ENCODE data around the gene SCCPDH.
"Not testable (repeated sequence)": the region's sequence is repeated elsewhere in the genome, so short reads cannot be mapped to it uniquely, and the experiment has no call there.

SCCPDH gene

GRCh38 chr1:246746155-246746554, 21.9 kb downstream of the SCCPDH start:
- 77% methylated on average over 5 of the region's 10 CpGs for WGBS
- DNase-seq; H2BK12ac ChIP-seq (ENCODE audit: low read length in 2 of 2); H3K9me3 ChIP-seq (ENCODE audit: control insufficient read depth, low read length); H3K4me2 ChIP-seq (ENCODE audit: low read length, poor library complexity, severe bottlenecking); H3K4ac ChIP-seq (ENCODE audit: low read depth in 1 of 2, low read length in 2 of 2); H3K23ac ChIP-seq (ENCODE audit: low read length in 2 of 2); H4K8ac ChIP-seq (ENCODE audit: low read length); H3K27me3 ChIP-seq (ENCODE audit: control insufficient read depth in 1 of 2, insufficient read depth in 1 of 2, low read length in 2 of 2); H3K79me1 ChIP-seq (replicated peaks; ENCODE audit: low read length, poor library complexity, severe bottlenecking); H2BK120ac ChIP-seq (ENCODE audit: low read depth, low read length); H2AFZ ChIP-seq (ENCODE audit: low read depth, low read length); H2BK15ac ChIP-seq (ENCODE audit: low read depth, poor library complexity, severe bottlenecking); H3K18ac ChIP-seq (ENCODE audit: low read depth in 1 of 2, low read length in 2 of 2); H3K27ac ChIP-seq (ENCODE audit: low read length, poor library complexity, severe bottlenecking); H3K14ac ChIP-seq (ENCODE audit: low read length in 2 of 2); H2AK5ac ChIP-seq (ENCODE audit: low read length, severe bottlenecking); H2BK5ac ChIP-seq (ENCODE audit: low read depth, low read length, poor library complexity, severe bottlenecking); H3K9ac ChIP-seq (ENCODE audit: low read length); H4K91ac ChIP-seq (ENCODE audit: low read length); H3K4me3 ChIP-seq (ENCODE audit: insufficient read depth in 1 of 2, low read depth in 1 of 2, low read length in 2 of 2): not testable (repeated sequence)
- Histone ChIP-seq H3K4me1 (ENCODE audit: control insufficient read depth, insufficient read depth, low read depth, low read length) (peaks cover 11% of the 10 kb centered on the region), H3K36me3 (ENCODE audit: control insufficient read depth in 1 of 2, insufficient read depth in 2 of 2, low read depth in 1 of 2, low read length in 2 of 2) (peaks cover 17 to 43% of the 10 kb centered on the region in 2 experiments)

- H3K18ac ChIP-seq (ENCODE audit: low read depth in 1 of 2, low read length in 2 of 2): no peak overlapping the region
- no peak overlapping the region for H4K8ac ChIP-seq (ENCODE audit: low read length)
- no peaks in the 10 kb centered on the region for H3K27me3 ChIP-seq (ENCODE audit: control insufficient read depth in 1 of 2, insufficient read depth in 1 of 2, low read length in 2 of 2)
- no peak overlapping the region for H2BK120ac ChIP-seq (ENCODE audit: low read depth, low read length)
- no peak overlapping the region for H2AFZ ChIP-seq (ENCODE audit: low read depth, low read length)
- no peak overlapping the region for H4K91ac ChIP-seq (ENCODE audit: low read length)
- H2BK15ac ChIP-seq (ENCODE audit: low read depth, poor library complexity, severe bottlenecking): no peak overlapping the region
- H3K4me3 ChIP-seq (ENCODE audit: insufficient read depth in 1 of 2, low read depth in 1 of 2, low read length in 2 of 2): no peak overlapping the region
- no peak overlapping the region for H2BK5ac ChIP-seq (ENCODE audit: low read depth, low read length, poor library complexity, severe bottlenecking)
- no peak overlapping the region for H3K4me2 ChIP-seq (ENCODE audit: low read length, poor library complexity, severe bottlenecking)
- WGBS: 96% methylated on average over 3 of the region's 9 CpGs
- H3K9ac ChIP-seq (ENCODE audit: low read length): no peak overlapping the region
- H3K36me3 ChIP-seq (ENCODE audit: control insufficient read depth in 1 of 2, insufficient read depth in 2 of 2, low read depth in 1 of 2, low read length in 2 of 2): peaks cover 13 to 29% of the 10 kb centered on the region in 2 experiments
- no peaks in the 10 kb centered on the region for H3K9me3 ChIP-seq (ENCODE audit: control insufficient read depth, low read length)
- no peak overlapping the region for H3K23ac ChIP-seq (ENCODE audit: low read length in 2 of 2)
- H2AK5ac ChIP-seq (ENCODE audit: low read length, severe bottlenecking): no peak overlapping the region
- H3K79me1 ChIP-seq (replicated peaks; ENCODE audit: low read length, poor library complexity, severe bottlenecking): peaks cover 6% of the 10 kb centered on the region
- no peak for DNase-seq
- no peak overlapping the region for H3K14ac ChIP-seq (ENCODE audit: low read length in 2 of 2)
- no peak overlapping the region for H3K4ac ChIP-seq (ENCODE audit: low read depth in 1 of 2, low read length in 2 of 2)
- H2BK12ac ChIP-seq (ENCODE audit: low read length in 2 of 2): no peak overlapping the region
- peaks cover 9% of the 10 kb centered on the region for H3K4me1 ChIP-seq (ENCODE audit: control insufficient read depth, insufficient read depth, low read depth, low read length)
- H3K27ac ChIP-seq (ENCODE audit: low read length, poor library complexity, severe bottlenecking): no peak overlapping the region
Measured at GRCh38 chr1:246748006-246748405, 23.8 kb downstream of the SCCPDH start.

GRCh38 chr1:246748867-246749266, 24.7 kb downstream of the SCCPDH start:
- no peak overlapping the region for H4K91ac ChIP-seq (ENCODE audit: low read length)
- peak overlapping the region; percentile 13 for H4K8ac ChIP-seq (ENCODE audit: low read length)
- H2BK120ac ChIP-seq (ENCODE audit: low read depth, low read length): no peak overlapping the region
- no peak overlapping the region for H2AK5ac ChIP-seq (ENCODE audit: low read length, severe bottlenecking)
- H3K23ac ChIP-seq (ENCODE audit: low read length in 2 of 2): no peak overlapping the region
- H2BK15ac ChIP-seq (ENCODE audit: low read depth, poor library complexity, severe bottlenecking): no peak overlapping the region
- peak; percentile 59 for DNase-seq
- H2BK5ac ChIP-seq (ENCODE audit: low read depth, low read length, poor library complexity, severe bottlenecking): no peak overlapping the region
- no peak overlapping the region for H3K4me3 ChIP-seq (ENCODE audit: insufficient read depth in 1 of 2, low read depth in 1 of 2, low read length in 2 of 2)
- H3K18ac ChIP-seq (ENCODE audit: low read depth in 1 of 2, low read length in 2 of 2): no peak overlapping the region
- peak overlapping the region; percentile 6 for H3K27ac ChIP-seq (ENCODE audit: low read length, poor library complexity, severe bottlenecking)
- no peak overlapping the region for H3K4me2 ChIP-seq (ENCODE audit: low read length, poor library complexity, severe bottlenecking)
- H3K36me3 ChIP-seq (ENCODE audit: control insufficient read depth in 1 of 2, insufficient read depth in 2 of 2, low read depth in 1 of 2, low read length in 2 of 2): peaks cover 13 to 25% of the 10 kb centered on the region in 2 experiments
- no peak overlapping the region for H3K9ac ChIP-seq (ENCODE audit: low read length)
- no peak overlapping the region for H3K14ac ChIP-seq (ENCODE audit: low read length in 2 of 2)
- no peaks in the 10 kb centered on the region for H3K9me3 ChIP-seq (ENCODE audit: control insufficient read depth, low read length)
- peaks cover 6% of the 10 kb centered on the region for H3K79me1 ChIP-seq (replicated peaks; ENCODE audit: low read length, poor library complexity, severe bottlenecking)
- 39% methylated on average over 9 of the region's 12 CpGs for WGBS
- no peaks in the 10 kb centered on the region for H3K27me3 ChIP-seq (ENCODE audit: control insufficient read depth in 1 of 2, insufficient read depth in 1 of 2, low read length in 2 of 2)
- H3K4me1 ChIP-seq (ENCODE audit: control insufficient read depth, insufficient read depth, low read depth, low read length): peaks cover 7% of the 10 kb centered on the region
- H2AFZ ChIP-seq (ENCODE audit: low read depth, low read length): no peak overlapping the region
- no peak overlapping the region for H3K4ac ChIP-seq (ENCODE audit: low read depth in 1 of 2, low read length in 2 of 2)
- H2BK12ac ChIP-seq (ENCODE audit: low read length in 2 of 2): no peak overlapping the region

GRCh38 chr1:246750752-246751151, 26.5 kb downstream of the SCCPDH start:
- Histone ChIP-seq H4K8ac (ENCODE audit: low read length) (no peak overlapping the region), H3K18ac (ENCODE audit: low read depth in 1 of 2, low read length in 2 of 2) (no peak overlapping the region), H3K23ac (ENCODE audit: low read length in 2 of 2) (no peak overlapping the region), H3K14ac (ENCODE audit: low read length in 2 of 2) (no peak overlapping the region), H3K79me1 (replicated peaks; ENCODE audit: low read length, poor library complexity, severe bottlenecking) (peaks cover 15% of the 10 kb centered on the region), H2BK15ac (ENCODE audit: low read depth, poor library complexity, severe bottlenecking) (no peak overlapping the region), H3K4ac (ENCODE audit: low read depth in 1 of 2, low read length in 2 of 2) (no peak overlapping the region), H3K36me3 (ENCODE audit: control insufficient read depth in 1 of 2, insufficient read depth in 2 of 2, low read depth in 1 of 2, low read length in 2 of 2) (peaks cover 17 to 18% of the 10 kb centered on the region in 2 experiments), H3K27ac (ENCODE audit: low read length, poor library complexity, severe bottlenecking) (no peak overlapping the region), H4K91ac (ENCODE audit: low read length) (no peak overlapping the region), H3K9me3 (ENCODE audit: control insufficient read depth, low read length) (no peaks in the 10 kb centered on the region), H2BK120ac (ENCODE audit: low read depth, low read length) (no peak overlapping the region), H2AFZ (ENCODE audit: low read depth, low read length) (no peak overlapping the region), H3K27me3 (ENCODE audit: control insufficient read depth in 1 of 2, insufficient read depth in 1 of 2, low read length in 2 of 2) (no peaks in the 10 kb centered on the region), H2AK5ac (ENCODE audit: low read length, severe bottlenecking) (no peak overlapping the region), H2BK12ac (ENCODE audit: low read length in 2 of 2) (no peak overlapping the region), H3K4me2 (ENCODE audit: low read length, poor library complexity, severe bottlenecking) (no peak overlapping the region), H2BK5ac (ENCODE audit: low read depth, low read length, poor library complexity, severe bottlenecking) (no peak overlapping the region), H3K9ac (ENCODE audit: low read length) (no peak overlapping the region), H3K4me3 (ENCODE audit: insufficient read depth in 1 of 2, low read depth in 1 of 2, low read length in 2 of 2) (peak overlapping the region in 1 of 2 experiments; percentile 32), H3K4me1 (ENCODE audit: control insufficient read depth, insufficient read depth, low read depth, low read length) (peaks cover 6% of the 10 kb centered on the region)
- no peak for DNase-seq
- 61% methylated on average over 6 of the region's 7 CpGs for WGBS

Measured in mesenchymal stem cell (in vitro differentiated cells and primary cell).